T-helper 2 cell (primary cell): ENCODE results near the gene CFAP46.

ENCODE experiments used
- DNase-seq, 5 experiments: peaks; one replicate each; pipeline versions ENCODE4 v3.0.0 to v3.0.0-alpha.2; 2012 to 2022

The CFAP46 gene

GRCh38 chr10:132764108-132764507 lies 178.3 kb downstream of the CFAP46 start:
- DNase-seq, result no peak

DNA sequence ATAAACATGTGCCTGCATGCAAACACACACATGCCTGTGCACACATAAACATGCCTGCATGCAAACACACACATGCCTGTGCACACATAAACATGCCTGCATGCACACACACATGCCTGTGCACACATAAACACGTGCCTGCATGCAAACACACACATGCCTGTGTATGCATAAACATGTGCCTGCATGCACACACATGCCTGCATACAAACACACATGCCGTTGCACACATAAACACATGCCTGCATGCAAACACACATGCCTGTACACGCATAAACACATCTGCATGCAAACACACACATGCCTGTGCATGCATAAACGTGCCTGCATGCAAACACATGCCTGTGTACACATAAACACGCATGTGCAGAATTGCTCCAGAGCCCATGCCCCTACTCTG lies 178.8 kb downstream of the CFAP46 start:
- no peak for DNase-seq

DNA sequence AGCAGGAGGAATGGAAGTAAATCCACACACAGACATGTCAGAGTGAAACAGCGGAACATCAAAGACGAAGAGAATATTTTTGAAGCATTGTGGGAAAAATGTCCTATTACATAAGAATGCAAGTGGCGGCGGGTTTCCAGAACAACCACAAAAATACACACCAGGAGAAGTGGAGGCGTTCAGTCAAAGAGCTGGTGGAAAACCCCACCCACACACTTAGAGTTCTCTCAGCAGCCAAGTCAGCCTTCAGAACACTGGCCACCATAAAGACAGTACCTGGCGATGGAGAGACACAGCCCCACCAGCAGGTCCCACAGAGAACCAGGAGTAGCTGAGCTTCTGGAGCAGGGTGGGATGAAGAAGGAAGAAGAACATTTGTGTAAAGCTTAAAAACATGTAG lies 180.1 kb downstream of the CFAP46 start:
- DNase-seq, result no peak

DNA sequence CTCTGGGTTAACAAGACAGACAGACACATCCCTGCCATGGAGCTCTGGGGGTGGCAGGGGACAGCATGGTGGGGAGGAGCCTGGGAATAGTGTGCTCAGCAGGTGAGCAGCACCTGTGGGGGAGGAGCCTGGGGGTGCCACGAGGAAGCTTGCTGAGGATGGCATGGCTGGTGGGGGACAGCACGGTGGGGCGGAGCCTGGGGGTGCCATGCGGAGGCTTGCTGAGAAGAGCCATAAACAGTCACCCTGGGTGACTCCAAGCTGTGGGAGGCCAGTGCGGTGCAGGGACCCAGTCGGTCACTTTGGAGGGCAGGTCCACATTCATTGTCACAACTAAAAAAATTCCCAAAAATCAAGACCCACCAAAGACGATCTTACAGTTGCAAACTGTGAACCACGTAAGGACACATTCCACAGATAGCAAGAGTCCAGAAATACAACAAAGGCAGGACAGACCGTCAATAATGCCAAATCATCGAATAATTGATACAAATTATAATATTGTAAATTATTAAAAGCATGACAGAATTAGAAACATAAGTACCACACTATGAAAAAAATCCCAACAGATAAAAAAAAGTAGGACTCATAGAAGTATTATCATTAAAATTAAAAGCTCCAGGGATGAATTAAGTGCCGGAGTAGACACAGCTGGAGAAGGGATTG lies 180.8 kb downstream of the CFAP46 start:
- DNase-seq, result no peak

DNA sequence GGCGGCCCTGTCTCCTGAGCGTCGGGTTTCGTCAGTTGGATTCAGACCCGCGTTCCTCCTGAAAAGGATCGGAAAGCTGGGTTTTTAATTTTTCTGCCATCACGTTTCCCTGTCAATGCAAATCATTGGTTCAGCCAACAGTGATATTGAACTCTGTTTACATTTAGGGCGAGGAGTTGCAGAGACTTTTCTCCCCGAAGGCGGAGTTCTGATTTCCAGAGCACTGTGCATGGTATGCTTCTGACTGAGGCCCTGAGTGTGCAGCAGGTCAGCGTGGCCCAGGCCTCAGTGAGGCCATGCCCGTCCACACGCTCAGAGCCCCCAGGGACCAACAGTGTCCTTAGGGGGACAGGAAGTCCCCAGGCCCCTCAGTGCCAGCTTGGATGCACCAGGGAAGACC lies 183.5 kb downstream of the CFAP46 start:
- no peak for DNase-seq
